HFFc6 (cell line): Measurements from ENCODE around the gene PRRX1. TPM values are rescaled to one million over a fixed set of nuclear protein-coding genes. Genes with fewer than 3 reads are reported as not detected.
A peak's percentile ranks its signal among the peaks of the same experiment; 100 is the strongest.

Source experiments
- DNase-seq: peaks from one replicate; pipeline ENCODE4 v3.0.0-alpha.2; 2018
- H3K27ac Mint-ChIP-seq: 2 replicates; pipeline ENCODE4 v1.8.0; 2020; ENCODE audit warnings: mild to moderate bottlenecking, mixed read lengths
- H3K27me3 Mint-ChIP-seq: 2 replicates; pipeline ENCODE4 v1.8.0; 2021; ENCODE audit warnings: mild to moderate bottlenecking, moderate library complexity, mixed read lengths; ENCODE audit not compliant: insufficient read depth
- H3K36me3 Mint-ChIP-seq: 2 replicates; pipeline ENCODE4 v1.8.0; 2021; ENCODE audit warnings: low read depth, mixed read lengths
- H3K4me1 Mint-ChIP-seq: 2 replicates; pipeline ENCODE4 v1.8.0; 2020; ENCODE audit warnings: low read depth, mixed read lengths
- H3K4me3 Mint-ChIP-seq: 2 replicates; pipeline ENCODE4 v1.8.0; 2020; ENCODE audit warnings: mild to moderate bottlenecking, moderate library complexity, mixed read lengths
- H3K9me3 Mint-ChIP-seq: 2 replicates; pipeline ENCODE4 v1.8.0; 2020; ENCODE audit warnings: mild to moderate bottlenecking, mixed read lengths
- total RNA-seq, 6 experiments: library from RNA; stranded (reverse); fragmentation: NEBNext Ultra II Directional; extraction: Animal tissue kit (Norgen Biotek cat#: 25700); gene quantifications; 2 replicates in 1 of 6; 3 replicates in 5 of 6; pipeline ENCODE4 v1.2.3, GENCODE V29; 2021
- TF ChIP-seq, protein P1 (sequence below): fragments of 200-600 bp; sonication (generic); IDR thresholded peaks from 2 replicates; pipeline ENCODE4 v1.5.0; 2021; ENCODE audit warnings: antibody characterized with exemption, mild to moderate bottlenecking

Gene PRRX1
- total RNA-seq, 6 experiments from 2014 or later, result 151 to 310 (median 270) TPM

DNA sequence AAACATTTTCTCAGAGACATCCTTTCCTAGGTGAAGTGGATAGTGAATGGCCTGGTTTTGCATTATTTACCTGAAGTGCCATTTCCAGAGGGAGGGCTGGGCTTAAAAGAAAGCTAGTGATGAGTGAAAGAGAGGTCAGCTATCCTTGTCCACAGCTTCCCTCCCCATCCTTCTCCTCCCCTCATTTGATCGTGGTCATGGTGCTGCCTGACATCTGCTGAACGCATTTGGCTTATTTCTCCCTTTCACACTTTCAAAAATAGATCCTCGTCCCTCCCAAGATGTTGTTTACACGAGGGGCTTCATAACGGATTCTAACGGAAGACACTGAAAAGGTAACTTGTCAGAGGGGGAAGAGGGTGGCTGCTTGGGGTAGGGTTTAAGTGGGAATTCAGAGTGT, 66.1 kb downstream of the PRRX1 start:
- Mint-ChIP-seq H3K4me3 (no peak overlapping the region), H3K36me3 (peaks cover 86% of the 10 kb centered on the region), H3K9me3 (no peaks in the 10 kb centered on the region), H3K27ac (peak overlapping the region; percentile 38), H3K27me3 (peaks cover 2% of the 10 kb centered on the region; the same call in 1 of the 2 replicates), H3K4me1 (peaks cover 72% of the 10 kb centered on the region)
- no peak for DNase-seq
- TF ChIP-seq, protein P1, sequence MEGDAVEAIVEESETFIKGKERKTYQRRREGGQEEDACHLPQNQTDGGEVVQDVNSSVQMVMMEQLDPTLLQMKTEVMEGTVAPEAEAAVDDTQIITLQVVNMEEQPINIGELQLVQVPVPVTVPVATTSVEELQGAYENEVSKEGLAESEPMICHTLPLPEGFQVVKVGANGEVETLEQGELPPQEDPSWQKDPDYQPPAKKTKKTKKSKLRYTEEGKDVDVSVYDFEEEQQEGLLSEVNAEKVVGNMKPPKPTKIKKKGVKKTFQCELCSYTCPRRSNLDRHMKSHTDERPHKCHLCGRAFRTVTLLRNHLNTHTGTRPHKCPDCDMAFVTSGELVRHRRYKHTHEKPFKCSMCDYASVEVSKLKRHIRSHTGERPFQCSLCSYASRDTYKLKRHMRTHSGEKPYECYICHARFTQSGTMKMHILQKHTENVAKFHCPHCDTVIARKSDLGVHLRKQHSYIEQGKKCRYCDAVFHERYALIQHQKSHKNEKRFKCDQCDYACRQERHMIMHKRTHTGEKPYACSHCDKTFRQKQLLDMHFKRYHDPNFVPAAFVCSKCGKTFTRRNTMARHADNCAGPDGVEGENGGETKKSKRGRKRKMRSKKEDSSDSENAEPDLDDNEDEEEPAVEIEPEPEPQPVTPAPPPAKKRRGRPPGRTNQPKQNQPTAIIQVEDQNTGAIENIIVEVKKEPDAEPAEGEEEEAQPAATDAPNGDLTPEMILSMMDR, result no peak

DNA sequence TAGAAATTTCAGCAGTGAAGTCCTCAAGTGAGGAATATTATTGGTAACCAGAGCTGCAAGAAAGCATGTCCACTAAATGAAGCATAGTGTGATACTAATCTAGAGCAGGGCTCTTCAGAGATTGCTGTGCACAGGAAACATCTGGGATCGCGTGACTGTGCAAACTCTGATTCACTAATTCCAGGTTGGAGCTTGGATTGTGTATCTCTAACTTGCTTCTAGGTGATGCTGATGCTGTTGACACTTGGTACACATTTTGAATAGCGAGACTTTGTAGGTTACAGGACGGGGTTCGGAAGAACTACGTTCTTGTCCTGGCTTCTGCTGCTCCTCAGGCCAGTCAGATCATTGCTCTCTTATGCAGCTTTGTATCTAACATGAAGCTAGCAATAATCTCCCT, 66.5 kb downstream of the PRRX1 start:
- Mint-ChIP-seq H3K4me1 (peaks cover 77% of the 10 kb centered on the region), H3K36me3 (peaks cover 90% of the 10 kb centered on the region)

DNA sequence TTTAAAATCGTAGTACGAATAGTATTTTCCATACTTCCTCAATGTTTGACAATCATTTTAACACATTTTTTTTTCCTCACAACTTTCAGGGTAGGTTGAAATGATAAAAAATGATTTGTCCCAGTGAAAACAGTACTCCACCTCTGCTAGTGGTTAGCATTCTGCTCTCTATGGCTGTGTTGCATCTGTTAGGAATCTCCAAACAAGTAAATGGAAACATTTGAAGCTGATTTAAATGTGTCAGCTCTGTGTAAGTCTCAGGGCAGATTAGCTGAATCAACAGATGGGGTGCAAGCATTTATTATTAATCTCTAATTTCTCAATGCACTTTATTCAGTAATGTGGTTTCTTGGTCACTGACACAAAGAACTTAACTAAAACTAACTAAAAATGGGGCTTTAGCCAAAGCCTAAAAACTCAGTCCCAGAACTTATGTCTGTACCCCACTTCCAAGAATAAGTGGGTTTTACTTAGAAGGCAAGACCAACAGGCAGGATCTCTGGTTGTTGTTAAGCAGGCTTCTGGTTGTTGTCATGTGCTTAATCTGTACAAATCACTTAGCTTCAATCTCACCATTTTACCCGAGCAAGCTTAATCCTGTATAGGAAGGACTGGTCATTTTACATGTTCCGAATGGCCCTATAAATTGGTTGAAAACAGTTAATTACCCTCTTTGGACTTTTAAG, 67.8 kb downstream of the PRRX1 start:
- 0 out of 2 replicates have a peak, but pooled peaks cover 2% of the 10 kb centered on the region for H3K27me3 Mint-ChIP-seq
- TF ChIP-seq, protein P1, result no peak
- H3K4me1 Mint-ChIP-seq, result peaks cover 79% of the 10 kb centered on the region
- peaks cover 91% of the 10 kb centered on the region for H3K36me3 Mint-ChIP-seq
- H3K4me3 Mint-ChIP-seq, result no peak overlapping the region
- H3K9me3 Mint-ChIP-seq, result no peaks in the 10 kb centered on the region
- no peak for DNase-seq
- peak overlapping the region; percentile 66 for H3K27ac Mint-ChIP-seq

More for the DNA sequence above, 66.5 kb downstream of the PRRX1 start:
- no peak overlapping the region for H3K4me3 Mint-ChIP-seq
- H3K27me3 Mint-ChIP-seq, result peaks cover 2% of the 10 kb centered on the region; the same call in 1 of the 2 replicates
- TF ChIP-seq, protein P1, result no peak
- H3K9me3 Mint-ChIP-seq, result no peaks in the 10 kb centered on the region
- no peak for DNase-seq
- H3K27ac Mint-ChIP-seq, result peak overlapping the region; percentile 25; the same call in 1 of the 2 replicates

DNA sequence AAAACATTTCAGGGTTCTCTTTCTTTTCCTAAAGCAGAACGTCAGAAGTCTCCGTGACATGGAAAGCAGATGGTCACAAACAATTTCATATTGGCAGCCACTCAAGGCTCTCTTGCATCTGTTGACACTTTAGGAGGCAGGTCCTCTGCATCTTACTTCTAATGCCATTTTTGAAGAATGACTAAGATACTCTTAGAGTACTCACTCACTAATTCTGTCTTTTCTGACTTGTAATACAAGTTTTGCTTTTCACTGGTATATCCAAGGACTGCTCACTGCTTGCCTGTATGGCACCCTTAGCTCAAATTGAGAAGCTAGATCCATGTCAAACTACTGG, 68.3 kb downstream of the PRRX1 start:
- H3K27ac Mint-ChIP-seq, result peak overlapping the region; percentile 66
- peak; percentile 55 for DNase-seq

DNA sequence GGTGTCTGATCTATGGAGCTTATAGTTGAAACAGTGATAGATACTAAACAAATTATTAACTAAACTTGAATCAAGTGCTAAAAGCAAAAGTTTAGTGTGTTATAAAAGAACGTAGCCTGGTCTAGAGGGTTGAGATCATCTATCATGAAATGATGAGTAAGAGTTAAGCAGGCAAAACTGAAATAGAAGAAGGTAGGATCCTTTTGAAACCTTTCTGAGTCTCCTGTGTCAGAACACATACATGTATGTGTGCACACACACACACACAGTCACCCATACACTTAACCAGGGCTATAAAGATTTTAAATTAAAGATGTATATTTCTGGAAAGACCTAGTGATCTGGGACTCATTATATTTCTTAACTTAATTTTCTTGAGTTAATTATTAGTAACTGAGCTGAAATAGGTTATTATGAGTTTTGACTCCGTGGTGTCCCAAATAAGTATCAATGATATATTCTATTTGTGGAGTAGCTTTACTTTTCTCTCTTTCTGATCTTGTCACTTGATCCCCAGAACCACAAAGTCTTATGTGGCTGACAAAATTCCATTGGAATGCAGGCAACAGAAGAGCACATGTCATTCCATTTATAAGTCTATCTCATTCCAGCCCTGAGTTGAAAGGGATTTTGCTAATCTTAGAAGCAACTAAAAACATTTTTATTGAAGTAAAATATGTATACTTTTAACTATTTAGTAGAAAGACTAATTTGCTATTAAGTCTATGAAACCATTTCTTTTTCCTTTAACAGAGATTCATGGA, 70.7 kb downstream of the PRRX1 start:
- Mint-ChIP-seq H3K4me1 (peaks cover 64% of the 10 kb centered on the region), H3K36me3 (peaks cover 98% of the 10 kb centered on the region), H3K27ac (peak overlapping the region; percentile 70)

More for the DNA sequence above, 68.3 kb downstream of the PRRX1 start:
- no peaks in the 10 kb centered on the region for H3K27me3 Mint-ChIP-seq
- H3K4me1 Mint-ChIP-seq, result peaks cover 75% of the 10 kb centered on the region
- H3K9me3 Mint-ChIP-seq, result no peaks in the 10 kb centered on the region
- H3K4me3 Mint-ChIP-seq, result no peak overlapping the region
- H3K36me3 Mint-ChIP-seq, result peaks cover 91% of the 10 kb centered on the region
- TF ChIP-seq, protein P1, result no peak

More for the DNA sequence above, 70.7 kb downstream of the PRRX1 start:
- peak overlapping the region; percentile 23 for H3K4me3 Mint-ChIP-seq
- TF ChIP-seq, protein P1, result no peak
- peaks cover under 1% of the 10 kb centered on the region; the same call in 1 of the 2 replicates for H3K9me3 Mint-ChIP-seq
- DNase-seq, result peak; percentile 47
- H3K27me3 Mint-ChIP-seq, result no peaks in the 10 kb centered on the region
